NK-92 treated with Interleukin-12 subunit alpha and Interleukin-12 subunit beta, amount 100 ng/mL, for 24 hours (cell line): ENCODE data around the gene RBM38.

ENCODE experiments used
- DNase-seq: peaks from one replicate; lab custom pipeline; 2025; lab: John Stamatoyannopoulos, UW

Gene RBM38

DNA sequence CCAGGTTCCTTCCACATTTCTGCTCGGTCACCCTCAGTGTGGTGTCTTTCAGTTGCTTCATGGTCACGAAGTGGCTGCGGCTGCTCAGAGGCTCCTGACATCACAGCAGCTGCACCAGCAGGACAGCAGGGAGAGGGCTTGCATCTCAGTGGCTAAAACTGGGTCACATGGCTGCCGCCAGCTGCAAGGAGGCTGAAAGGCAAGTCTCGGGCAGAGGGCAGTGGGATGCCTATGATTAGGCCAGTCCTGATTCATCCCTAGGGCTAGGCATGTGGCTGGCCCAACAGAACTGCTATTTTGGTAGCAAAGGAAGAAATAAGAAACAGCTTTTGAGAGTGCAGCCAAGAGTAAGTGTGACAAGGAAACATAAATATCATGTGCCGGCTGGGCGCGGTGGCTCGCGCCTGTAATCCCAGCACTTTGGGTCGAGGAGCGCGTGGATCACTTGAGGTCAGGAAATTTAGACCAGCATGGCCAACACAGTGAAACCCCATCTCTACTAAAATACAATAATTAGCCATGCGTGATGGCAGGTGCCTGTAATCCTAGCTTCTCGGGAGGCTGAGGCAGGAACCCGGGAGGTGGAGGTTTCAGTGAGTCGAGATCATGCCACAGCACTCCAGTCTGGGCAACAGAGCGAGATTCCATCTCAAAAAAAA lies 46.6 kb downstream of the RBM38 start:
- no peak for DNase-seq

DNA sequence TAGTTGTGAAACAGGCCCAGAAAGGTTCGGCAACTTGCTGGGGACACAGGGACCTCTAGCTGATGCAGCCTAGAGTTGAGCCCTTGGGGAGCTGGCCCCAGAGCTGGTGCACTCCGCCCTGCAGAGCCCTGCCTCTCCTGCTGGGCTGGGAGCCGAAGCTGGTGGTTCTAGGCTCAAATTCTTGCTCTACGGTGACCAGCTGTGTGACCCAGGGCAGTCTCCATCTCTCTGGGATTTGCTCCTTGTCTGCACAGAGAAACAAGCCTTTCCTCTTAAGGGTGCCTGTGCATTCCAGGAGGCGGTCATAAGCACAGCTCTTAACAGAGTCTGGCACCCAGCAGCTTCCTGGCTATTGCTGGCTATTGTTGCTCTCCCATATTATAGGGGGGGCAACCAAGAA lies 47.4 kb downstream of the RBM38 start:
- no peak for DNase-seq

DNA sequence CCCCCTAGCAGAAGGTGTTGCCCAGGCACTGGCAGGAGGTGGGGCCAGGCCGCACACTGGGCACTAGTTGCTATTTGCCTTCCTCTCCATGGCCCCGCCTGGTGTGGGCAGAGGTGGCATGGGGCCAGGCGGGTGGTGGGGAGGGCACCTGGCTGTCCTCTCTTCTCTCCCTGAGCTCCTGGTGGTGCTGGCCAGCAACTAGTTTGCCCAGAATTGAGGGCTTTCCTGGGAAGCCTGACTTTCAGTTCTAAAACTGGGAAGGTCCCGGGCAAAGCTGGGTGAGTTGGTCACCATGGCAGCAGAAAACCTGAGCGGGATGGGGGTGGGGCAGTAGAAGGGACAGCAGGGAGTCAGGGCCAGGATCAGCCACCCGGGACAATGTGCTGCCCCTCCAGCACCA lies 48.2 kb downstream of the RBM38 start:
- no peak for DNase-seq

DNA sequence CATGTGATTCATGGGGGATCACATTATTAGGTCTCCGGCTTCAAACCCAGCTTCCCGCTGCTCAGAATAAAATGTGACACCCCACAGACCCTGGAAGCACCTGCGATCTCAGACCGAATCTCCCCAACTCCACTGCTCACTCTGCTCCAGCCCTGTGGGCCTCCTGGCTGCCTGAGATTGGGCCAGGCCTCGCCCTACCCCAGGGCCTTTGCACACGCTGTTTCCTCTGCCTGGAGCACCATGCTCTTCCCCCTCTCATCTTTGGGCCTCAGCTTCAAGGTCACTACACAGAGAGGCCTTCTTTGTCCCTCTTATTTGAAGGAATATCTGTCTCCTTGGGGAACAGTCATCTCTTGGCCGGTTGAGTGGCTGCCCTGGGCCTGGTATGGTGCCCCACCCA lies 48.8 kb downstream of the RBM38 start:
- no peak for DNase-seq

DNA sequence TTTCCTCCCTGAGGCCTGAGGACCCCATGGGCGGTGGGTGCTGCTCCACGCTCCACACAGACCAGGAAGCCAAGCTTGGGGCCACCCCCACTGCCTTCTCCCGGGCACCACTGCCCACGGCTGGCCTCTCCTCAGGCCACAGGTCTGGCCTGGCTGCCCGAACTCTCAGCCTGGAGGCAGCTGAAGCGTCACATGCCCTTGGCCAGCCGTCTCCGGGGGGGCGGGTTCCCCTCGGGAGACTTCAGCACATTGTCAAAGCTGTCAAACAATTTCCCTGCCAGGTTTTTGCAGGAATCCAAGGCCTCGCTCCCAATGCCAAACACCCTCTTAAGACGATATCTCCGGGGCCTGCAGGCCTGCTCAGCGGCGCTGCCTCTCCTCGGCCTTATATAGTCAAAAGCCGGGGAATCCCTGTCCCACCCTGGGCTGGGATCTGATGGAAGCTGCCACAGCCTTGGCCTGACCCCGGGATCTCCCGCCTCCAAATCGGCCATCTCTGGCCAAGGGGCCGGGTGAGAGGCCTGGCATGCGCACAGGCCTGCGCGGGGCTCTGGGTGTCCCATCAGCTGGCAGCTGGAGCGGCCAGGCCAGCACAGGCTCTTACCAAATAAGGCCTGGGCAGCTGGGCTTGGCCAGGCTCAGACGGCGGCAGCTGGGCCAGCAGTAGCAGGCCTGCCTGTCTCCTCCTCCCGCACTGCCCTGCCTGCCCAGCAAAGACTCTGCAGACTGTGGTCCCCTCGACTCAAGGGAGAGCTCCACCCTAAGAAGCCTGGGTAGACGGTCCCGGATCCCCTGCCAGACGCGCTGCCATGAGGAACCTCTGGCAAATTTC lies 49.7 kb downstream of the RBM38 start:
- no peak for DNase-seq

DNA sequence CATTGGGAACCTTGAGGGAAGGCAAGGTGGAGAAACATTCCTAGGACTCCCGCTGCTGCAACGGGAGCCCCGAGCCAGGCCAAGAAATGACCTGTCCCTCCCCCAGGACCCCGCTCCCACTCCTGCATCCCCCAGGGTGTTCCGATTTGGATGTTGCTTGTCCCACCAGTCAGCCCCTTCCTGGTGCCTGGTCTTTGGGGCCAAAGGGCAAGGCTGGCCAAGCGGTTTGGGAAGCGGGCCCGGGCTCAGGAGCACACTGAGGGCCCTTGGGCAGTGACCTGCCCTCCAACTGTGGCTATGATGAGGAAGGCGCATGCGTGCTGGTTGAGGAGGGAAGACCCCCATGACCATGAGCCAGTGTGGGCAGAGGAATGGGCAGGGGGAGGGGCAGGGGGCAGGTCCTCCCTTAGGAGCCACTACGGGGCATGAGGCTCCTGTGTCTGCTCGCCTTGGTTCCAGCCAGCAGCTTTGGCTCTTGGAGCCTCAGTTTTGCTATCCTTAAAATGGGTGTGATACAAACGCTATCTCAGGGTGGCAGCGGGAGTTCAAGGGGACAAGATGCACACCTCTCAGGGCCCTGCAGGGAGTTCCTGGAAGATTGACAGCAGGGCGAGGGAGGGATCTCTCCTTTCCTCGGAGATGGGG lies 50.4 kb downstream of the RBM38 start:
- DNase-seq: no peak

DNA sequence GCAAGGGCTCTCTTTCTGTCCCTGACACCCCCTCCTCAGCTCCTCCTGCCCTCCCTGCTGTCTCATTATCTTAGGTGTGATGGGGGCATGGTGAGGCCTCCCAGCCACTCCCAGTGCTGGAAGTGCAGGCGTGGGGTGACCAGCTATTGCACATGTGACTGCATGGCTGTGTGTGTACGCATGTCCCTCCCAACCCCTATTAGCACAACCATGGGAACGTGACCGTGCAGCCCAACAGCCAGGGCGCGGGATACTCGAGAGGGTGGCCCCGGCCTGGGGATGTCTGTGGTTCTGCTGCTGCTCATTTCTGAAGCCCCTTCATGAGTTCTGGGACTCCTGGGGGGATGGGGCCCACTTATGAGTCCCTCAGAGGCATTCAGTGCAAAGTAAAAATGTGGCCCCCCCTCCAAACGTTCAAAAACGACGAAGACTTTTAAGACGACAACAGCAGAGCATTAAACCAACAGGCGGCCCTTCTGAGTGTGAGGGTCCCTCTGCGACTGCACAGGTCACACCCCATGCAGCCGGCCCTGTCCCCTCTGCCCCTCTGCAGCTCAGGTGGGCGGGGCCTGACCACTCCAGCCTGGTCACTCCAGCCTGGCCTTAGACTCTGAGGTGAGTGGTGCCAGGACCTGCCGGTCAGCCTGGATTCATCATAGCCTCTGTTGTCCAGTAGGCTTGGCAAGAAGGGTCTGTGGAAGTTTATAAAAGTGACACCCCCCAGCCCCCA lies 51.1 kb downstream of the RBM38 start:
- no peak for DNase-seq

DNA sequence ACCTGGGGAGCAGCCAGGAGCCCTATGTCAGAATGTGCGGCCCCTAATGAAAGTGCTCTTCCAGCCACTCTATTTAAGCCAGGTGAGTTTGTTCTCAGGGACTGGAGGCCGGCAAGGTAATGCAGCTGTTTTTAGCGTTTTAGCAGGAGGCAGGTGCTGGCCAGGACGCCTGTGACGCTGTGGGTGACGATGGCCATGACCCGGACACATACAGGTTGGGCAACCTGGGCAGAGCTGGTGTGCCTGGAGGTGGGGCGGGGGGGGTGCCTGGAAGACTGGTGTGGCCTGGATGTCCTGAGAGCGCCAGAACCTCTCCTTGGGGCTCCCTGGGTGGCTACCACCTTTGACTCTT lies 51.7 kb downstream of the RBM38 start:
- DNase-seq: no peak

DNA sequence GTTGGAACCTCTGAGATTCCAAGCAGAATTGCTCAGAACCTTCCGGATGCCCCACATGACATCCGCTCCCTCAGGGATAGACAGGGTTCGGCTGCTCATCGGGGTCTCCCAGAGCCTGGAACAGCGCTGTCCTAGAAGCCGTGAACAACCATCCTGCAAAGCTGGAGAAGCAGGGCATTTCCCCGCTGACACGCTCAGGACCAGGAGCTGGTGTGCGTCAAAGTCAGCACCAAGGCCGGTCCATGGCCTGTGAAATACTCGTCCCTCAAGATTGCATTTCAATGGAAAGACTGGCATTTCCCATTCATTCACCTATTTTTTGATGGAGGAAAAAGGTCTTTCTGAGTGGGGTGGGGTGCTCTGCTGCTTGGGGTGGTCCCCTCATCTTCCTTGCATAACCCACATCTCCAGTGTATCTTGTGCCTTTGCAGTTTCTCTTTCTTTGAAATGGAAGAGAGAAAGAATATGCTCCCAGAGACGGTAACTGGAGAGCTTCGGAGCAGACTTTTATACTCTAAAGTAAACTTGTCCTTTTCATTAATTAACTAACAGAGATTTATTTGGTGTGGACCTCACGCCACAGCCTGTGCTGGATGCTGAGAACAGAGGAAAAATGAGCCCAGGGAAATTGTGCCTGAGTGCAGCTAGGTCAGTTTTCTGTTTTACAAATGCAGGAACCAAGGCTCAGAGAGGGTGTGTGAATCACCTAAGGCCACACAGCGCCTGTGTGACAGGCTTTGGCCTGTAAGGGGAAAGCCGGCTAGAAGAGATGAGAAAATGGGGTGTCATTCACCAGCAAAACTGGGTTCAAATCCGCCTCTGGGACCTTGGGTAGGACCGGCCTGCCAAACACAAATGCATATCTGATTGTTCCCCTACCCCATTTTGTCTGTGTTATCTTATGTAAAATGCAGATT lies 52.4 kb downstream of the RBM38 start:
- no peak for DNase-seq

DNA sequence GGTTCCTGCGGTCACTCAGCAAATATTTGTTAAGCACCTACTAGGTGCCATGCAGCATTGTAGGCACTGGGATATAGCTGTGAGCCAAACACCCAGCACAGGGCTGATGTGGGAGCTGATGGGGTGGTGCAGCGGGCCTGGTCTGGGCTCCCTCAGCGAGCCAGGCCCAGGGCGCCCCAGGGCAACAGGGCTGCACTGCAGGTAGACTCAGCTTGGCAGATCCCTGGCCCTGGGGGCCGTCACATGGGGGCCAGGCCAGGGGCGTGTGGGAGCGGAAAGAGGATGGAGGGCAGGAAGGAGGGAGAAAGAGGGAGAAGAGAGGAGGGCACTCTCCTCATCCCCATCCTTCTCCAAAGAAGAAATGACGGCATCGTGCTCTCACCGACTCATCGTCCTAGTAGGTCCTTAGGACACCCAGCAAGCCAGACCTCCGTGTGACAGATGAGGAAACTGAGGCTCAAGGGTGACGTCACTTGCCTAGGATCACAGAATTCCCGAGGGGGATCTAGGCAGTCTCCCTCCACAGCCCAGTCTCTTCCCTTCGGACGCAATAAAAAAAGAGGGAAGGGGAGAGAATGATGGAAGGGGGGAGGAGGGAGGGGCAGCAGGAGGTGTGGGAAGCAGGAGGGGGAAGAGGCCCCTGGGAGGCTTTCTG lies 53.3 kb downstream of the RBM38 start:
- no peak for DNase-seq

DNA sequence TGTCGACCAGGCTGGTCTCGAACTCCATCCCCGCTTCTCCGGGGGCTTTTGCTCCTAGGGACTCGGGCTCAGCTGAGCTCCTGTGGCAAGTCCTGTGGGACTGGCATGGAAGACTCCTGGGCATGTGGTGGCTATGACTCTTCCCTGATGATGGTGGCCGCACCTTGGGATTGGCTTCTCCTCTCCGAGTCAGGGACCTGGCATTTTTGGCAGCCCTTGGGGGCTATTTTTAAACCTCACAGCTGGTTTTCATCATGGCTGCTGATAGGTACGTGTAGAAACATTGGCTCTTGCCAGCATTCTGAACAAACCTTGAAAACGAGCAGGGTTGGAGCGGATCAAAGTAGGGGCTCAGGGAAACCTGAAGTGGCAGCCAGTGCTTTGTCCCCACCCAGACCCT lies 54.1 kb downstream of the RBM38 start:
- DNase-seq: no peak

DNA sequence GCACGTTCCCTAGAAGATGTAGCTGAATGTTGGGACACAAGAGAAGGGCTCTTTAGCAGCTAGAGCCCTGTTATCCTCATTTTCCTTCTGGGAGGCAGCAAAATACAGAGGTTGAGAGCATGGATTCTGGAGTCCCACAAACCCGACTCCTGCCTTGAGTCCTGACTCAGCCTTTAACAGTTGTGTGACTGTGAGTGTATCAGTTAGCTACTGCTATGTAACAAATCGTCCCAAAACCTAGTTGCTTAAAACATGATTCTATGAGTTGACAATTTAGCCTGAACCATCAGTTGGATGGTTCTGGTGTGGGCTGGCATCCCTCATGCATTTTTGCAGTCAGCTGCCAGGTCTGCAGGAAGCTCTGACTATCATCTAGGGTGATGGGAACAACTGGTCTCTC lies 54.6 kb downstream of the RBM38 start:
- DNase-seq: no peak

DNA sequence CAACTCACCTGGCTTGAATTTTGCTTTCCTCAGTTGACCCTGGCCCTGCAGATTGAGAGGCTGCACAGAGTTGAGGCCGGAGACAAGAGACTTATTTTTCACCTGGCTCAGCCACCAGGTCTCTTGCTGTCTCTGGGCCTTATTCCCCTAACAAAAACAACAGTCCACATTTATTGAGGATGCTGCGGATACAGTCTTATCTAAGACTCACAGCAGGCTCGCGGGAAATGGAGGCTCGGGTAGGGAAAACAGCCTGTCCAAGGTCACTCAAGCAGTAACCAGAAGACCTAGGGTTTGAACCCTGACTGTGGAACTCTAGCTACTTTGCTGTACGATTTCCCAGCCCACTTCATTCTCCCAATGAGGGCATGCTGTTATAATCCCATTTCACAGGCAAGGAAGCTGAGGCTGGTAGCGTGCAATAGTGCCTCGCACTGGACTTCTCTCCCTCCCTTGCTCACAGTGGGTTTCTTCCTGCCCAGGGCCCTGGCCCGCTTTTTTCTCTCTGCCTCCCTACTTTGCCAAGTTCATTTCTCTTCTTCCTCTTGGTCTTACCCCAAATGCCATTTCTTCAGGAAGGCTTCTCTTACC lies 57.7 kb downstream of the RBM38 start:
- no peak for DNase-seq

DNA sequence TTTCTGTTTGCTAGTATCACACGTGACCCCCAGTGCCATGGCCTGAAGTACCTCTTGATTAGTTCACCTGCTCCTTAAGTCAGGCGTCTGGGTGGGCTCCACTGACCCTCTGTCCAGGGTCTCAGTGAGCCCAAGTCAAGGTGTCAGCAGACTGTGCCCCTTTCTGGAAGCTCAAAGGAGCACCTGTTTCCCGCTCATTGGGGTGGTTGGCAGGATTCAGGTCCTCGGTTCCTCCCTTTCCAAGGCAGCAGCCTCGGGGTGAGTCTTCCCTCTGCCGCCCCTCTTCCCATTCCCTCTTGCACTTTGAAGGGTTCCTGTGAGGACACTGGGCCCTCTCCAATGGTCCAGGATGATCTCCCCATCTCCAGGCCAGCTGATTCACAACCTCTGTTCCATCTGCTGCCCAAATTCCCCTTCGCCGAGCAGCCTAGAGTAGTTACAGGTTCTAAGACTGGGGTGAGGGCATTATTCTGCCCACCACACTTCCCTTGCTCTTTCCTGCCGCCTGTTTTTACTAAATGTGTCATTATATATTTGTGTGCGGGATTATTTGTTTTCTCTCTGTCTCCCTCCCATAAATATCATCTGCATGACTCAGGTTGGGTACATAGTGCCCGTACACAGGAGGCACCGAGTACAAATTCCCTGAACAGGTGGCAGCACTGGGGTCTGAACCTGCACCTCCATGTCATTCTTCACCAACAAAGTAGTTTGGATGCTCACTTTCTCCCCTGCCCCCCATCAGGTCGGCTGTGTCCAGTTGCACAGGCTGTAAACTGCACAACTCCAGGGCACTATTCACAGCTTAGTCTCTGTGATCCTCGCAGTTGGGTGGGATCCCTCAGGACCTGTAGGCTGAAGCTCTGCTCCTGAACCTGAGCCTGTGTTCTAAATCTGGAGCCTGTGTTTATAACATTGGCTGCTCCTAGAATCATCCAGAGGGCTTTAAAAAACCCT lies 58.5 kb downstream of the RBM38 start:
- no peak for DNase-seq

DNA sequence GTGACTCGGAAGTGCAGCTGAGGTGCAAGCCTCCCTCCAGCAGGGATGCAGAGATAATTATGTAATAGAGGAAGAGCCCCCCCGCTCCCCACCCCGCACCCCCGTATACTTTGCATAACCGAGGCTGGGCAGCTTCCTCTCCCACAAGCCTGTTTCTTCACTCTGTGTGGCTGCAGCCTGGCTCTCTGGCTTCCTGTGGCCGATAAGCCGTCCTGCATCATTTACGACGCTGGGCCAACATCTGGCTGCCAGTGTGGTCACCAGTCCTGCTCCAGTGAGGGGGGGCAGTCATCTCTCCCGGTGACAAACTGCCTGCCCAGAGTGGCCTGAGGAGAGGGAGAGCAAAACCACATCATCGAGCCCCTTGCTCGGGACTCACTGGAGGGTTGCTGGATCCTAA lies 59.2 kb downstream of the RBM38 start:
- peak; percentile 68 for DNase-seq

DNA sequence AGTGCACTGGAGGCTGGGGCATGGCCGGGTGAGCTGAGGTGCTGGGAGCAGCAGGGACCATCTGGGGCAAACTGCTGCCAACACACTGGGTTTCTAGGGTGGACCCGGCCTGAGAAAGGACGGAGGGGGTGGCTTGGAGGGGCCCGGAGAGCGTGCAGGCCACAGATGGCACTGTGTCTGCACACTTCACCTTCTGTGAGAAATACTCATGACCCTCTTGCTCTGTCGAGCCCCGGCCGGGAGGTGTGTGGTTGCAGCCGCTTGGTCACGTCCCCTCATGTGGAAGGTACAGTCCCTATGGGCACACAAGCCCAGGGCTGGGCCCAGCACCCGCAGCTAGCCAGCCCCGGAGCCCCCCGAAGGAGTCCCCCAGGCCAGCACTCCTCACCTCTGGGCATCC lies 59.7 kb downstream of the RBM38 start:
- DNase-seq: no peak

DNA sequence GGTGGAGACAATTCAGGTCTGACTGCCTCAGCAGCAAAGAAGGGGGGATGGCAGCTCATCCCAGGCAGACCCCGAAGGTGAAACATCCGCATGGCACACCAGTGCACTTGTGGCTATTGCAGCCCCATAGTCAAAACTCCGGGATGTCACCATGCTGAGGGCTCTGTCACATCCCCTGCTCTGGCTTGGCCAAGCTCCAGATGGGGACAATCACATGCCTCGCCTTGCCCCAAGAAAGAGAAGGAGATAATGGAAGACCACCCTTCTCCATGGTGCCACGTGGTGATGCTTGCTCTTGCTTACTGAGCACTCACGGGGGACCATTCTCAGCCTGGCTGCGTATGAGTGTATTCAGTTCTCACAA lies 60.2 kb downstream of the RBM38 start:
- no peak for DNase-seq

DNA sequence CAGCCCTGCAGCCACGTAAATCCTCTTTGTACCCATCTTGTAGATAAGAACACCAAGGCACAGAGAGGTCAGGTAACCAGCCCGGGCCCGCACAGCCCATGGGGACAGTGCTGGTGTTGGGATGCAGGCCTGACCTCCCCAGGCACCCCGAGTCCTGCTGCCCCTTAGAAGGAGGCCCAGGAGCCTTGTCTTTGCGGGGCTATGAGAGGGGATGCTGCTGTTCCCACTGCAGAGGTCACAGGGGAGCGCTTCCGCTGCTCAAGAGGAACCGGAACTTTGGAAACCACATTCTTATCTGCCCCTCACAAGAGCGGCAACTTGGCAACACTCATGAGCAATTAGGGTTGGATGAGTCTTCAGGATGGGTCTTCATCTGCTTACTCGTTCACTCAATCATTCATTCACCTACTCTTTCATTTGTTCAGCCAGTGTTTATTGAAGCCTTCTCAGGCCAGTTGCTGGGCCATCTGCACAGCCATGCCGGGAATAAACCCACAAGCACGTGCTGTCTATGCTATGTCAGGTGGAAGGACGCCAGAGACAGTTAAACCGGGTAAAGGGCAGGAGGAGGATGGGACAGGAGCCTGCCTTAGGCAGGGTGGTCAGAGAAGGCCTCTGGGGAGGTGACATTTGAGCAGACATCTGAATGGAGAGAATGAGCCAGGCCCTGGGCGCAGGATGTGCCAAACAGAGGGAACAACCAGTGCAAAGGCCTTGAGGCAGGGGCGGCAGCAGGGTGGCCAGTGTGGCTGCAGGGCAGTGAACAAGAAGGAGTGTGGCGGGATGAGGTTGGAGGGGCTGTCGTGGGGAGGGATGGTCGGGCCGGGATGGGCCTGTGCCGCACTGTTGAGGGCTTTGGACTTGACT lies 60.8 kb downstream of the RBM38 start:
- no peak for DNase-seq

DNA sequence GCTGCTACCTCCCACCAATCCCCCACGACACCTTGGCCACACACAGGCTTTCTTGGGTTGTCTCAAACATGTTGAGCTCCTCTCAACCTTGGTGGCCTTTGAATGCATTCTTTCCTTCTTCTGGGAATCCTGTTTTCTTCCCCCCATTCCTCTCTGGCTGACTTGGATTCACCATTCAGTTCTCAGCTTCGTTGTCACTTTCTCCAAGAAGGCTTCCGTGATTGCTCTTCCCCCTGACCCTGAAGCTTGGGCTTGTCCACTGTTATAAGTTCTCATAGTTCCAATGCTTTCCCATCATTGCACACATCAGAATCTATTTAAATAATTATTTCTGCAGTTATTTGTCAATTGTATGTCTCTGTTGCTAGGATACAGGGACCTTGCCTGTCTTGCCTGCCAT lies 64.2 kb downstream of the RBM38 start:
- DNase-seq: no peak
